HepG2 (cell line): ENCODE measurements around the gene SIRPA. TPM values are rescaled to one million over a fixed set of nuclear protein-coding genes. Genes with fewer than 3 reads are reported as not detected.

Source experiments
- ATAC-seq: fragments of 200-7000 bp; cut with Tn5 transposase; 3 replicates; pipeline ENCODE4 v1.9.1; 2020; ENCODE audit warnings: mild to moderate bottlenecking, moderate library complexity
- BruUV-seq: library from RNA; stranded (reverse); fragments of 400-500 nt; replicated peaks from 2 replicates; lab custom pipeline; 2021; lab: Mats Ljungman, UMichigan
- CTCF ChIA-PET: fragments of 300-600 bp; formaldehyde crosslinking; extraction: SDS; loops from one replicate; lab custom pipeline; 2021; ENCODE audit warnings: low total read pairs, inconsistent platforms, low intra/inter-chr PET ratio; lab: Yijun Ruan, JAX
- POLR2A ChIA-PET: fragments of 350-600 bp; sonication (Branson Sonifier 250); formaldehyde crosslinking; loops from one replicate; lab custom pipeline; 2020; ENCODE audit warnings: antibody characterized with exemption, inconsistent platforms; lab: Yijun Ruan, JAX
- DNase-seq: peaks from one replicate; pipeline ENCODE4 v3.0.0-alpha.2; 2015; ENCODE audit warnings: low spot score
- FAIRE-seq: peaks from 3 replicates; lab custom pipeline; 2011; peaks lifted over from hg19 to GRCh38; lab: Jason Lieb, UNC
- H2AFZ ChIP-seq: one replicate; pipeline ENCODE4 v1.6.1; 2011; ENCODE audit warnings: low read length, inconsistent platforms
- H3K27ac ChIP-seq: fragments of 300-600 bp; 3 replicates; pipeline ENCODE4 v1.8.0; 2011; ENCODE audit warnings: mixed run types, mild to moderate bottlenecking, mixed read lengths, low read length, inconsistent platforms; ENCODE audit not compliant: insufficient read depth; ENCODE audit errors: extremely low read length
- H3K27me3 ChIP-seq, 2 experiments: fragments of 200-600 bp in 1 of 2; 2 replicates in 1 of 2; 3 replicates in 1 of 2; pipeline versions ENCODE4 v1.6.0 to v1.8.0; 2011; ENCODE audit warnings: low read length in 2 of 2, mild to moderate bottlenecking in 2 of 2, moderate library complexity in 2 of 2, inconsistent platforms in 1 of 2; ENCODE audit not compliant: insufficient read depth in 2 of 2, control insufficient read depth in 1 of 2
- H3K36me3 ChIP-seq, 2 experiments: fragments of 200-600 bp in 1 of 2; replicated peaks in 1 of 2; 2 replicates in 1 of 2; 3 replicates in 1 of 2; pipeline versions ENCODE4 v1.5.1 to v1.8.0; 2011; ENCODE audit warnings: low read length in 2 of 2, inconsistent platforms in 1 of 2; ENCODE audit not compliant: insufficient read depth in 2 of 2, control insufficient read depth in 1 of 2
- H3K4me1 ChIP-seq: 2 replicates; pipeline ENCODE4 v1.5.1; 2012; ENCODE audit warnings: low read length, inconsistent platforms; ENCODE audit not compliant: insufficient read depth
- H3K4me2 ChIP-seq: 2 replicates; pipeline ENCODE4 v1.6.0; 2011; ENCODE audit warnings: low read depth, low read length, inconsistent platforms
- H3K4me3 ChIP-seq, 3 experiments: fragments of 200-600 bp in 1 of 3; sonication (generic), shearing (Covaris generic) in 1 of 3; replicated peaks in 1 of 3; 2 replicates each; pipeline ENCODE4 v1.5.1; 2011 to 2016; ENCODE audit warnings: low read length in 3 of 3, inconsistent platforms in 2 of 3, low read depth in 2 of 3, mild to moderate bottlenecking in 2 of 3, control low read depth in 1 of 3, mixed read lengths in 1 of 3; ENCODE audit not compliant: insufficient read depth in 1 of 3
- H3K79me2 ChIP-seq: one replicate; pipeline ENCODE4 v1.6.1; 2011; ENCODE audit warnings: low read length, inconsistent platforms; ENCODE audit not compliant: insufficient read depth
- H3K9ac ChIP-seq: 2 replicates; pipeline ENCODE4 v1.6.0; 2011; ENCODE audit warnings: mild to moderate bottlenecking, low read depth, low read length, inconsistent platforms; ENCODE audit not compliant: insufficient read depth
- H3K9me3 ChIP-seq: 2 replicates; pipeline ENCODE4 v1.5.1; 2012; ENCODE audit warnings: mild to moderate bottlenecking, low read length
- H4K20me1 ChIP-seq: 2 replicates; pipeline ENCODE4 v1.6.0; 2011; ENCODE audit warnings: inconsistent platforms, mild to moderate bottlenecking, low read length, moderate library complexity; ENCODE audit not compliant: insufficient read depth
- NFRKB ChIP-seq: fragments of 450-650 bp; IDR thresholded peaks from 2 replicates; pipeline ENCODE4 v1.6.1; 2017
- RFX3 ChIP-seq: IDR thresholded peaks from 2 replicates; pipeline ENCODE4 v1.6.1; 2016; ENCODE audit warnings: missing biosample characterization, missing genetic modification reagents
- RFX5 ChIP-seq: IDR thresholded peaks from 2 replicates; pipeline ENCODE4 v1.6.1; 2011; ENCODE audit warnings: low read depth, low read length, improper control_type of control experiment
- TCF12 ChIP-seq, 2 experiments: fragments of 450-650 bp in 1 of 2; sonication (generic) in 1 of 2; formaldehyde crosslinking in 1 of 2; IDR thresholded peaks; 2 replicates each; pipeline versions ENCODE4 v1.6.1 to v1.8.0; 2017 to 2022; ENCODE audit warnings: antibody characterized with exemption in 1 of 2, mild to moderate bottlenecking in 1 of 2, missing genetic modification reagents in 1 of 2, moderate library complexity in 1 of 2
- ZNF629 ChIP-seq: sonication (generic); formaldehyde crosslinking; conservative IDR thresholded peaks from 2 replicates; pipeline ENCODE4 v1.5.0; 2020; ENCODE audit warnings: missing genetic modification reagents
- ZNF678 ChIP-seq: sonication (generic); formaldehyde crosslinking; IDR thresholded peaks from 2 replicates; pipeline ENCODE4 v1.4.0; 2020; ENCODE audit warnings: mild to moderate bottlenecking, missing genetic modification reagents
- ZNF781 ChIP-seq: sonication (generic); formaldehyde crosslinking; IDR thresholded peaks from 2 replicates; pipeline ENCODE4 v1.5.1; 2020; ENCODE audit warnings: borderline replicate concordance, mild to moderate bottlenecking, missing genetic modification reagents; ENCODE audit errors: not compliant biosample characterization
- ZNF841 ChIP-seq: sonication (generic); formaldehyde crosslinking; IDR thresholded peaks from 2 replicates; pipeline ENCODE4 v1.8.1; 2023; ENCODE audit warnings: missing genetic modification reagents, borderline replicate concordance
- WGBS: methylation state at CpG from one replicate; pipeline ENCODE4 v1.1.6; 2017; ENCODE audit warnings: low lambda C conversion rate; 5-methylcytosine and 5-hydroxymethylcytosine counted together
- in situ Hi-C: cut with HindIII; loops from 2 replicates; pipeline ENCODE4 v1.10.0; 2017; ENCODE audit warnings: low pct_unique_long_range_greater_than_20kb; ENCODE audit not compliant: extremely low pct_ligation_motif_present
- intact Hi-C: fragments of 100-400 bp; cut with micrococcal nuclease; formaldehyde crosslinking; loops from one replicate; pipeline ENCODE4 v1.10.0; 2022; ENCODE audit not compliant: unreplicated experiment
- polyA plus RNA-seq, 8 experiments: library from polyadenylated mRNA; depleted of rRNA in 3 of 8; stranded (reverse) in 7 of 8; unstranded in 1 of 8; fragments of >200 nt; fragmentation: Illumina TruSeq in 4 of 8; extraction: Trizol in 4 of 8; gene quantifications; 2 replicates each; pipeline versions ENCODE4 v1.2.1 to v1.2.3, GENCODE V29; 2011 to 2016; ENCODE audit warnings: low read depth in 4 of 8, missing spikeins in 1 of 8, mixed read lengths in 1 of 8; ENCODE audit not compliant: insufficient read depth in 1 of 8
- total RNA-seq, 5 experiments: library from RNA; depleted of rRNA; stranded (reverse); fragments of >200 nt; fragmentation: Illumina TruSeq; extraction: Trizol; gene quantifications; 2 replicates each; pipeline ENCODE4 v1.2.3, GENCODE V29; 2016; ENCODE audit warnings: low read depth in 1 of 5
- TF ChIP-seq, protein P1 (sequence below): sonication (generic); formaldehyde crosslinking; IDR thresholded peaks from 2 replicates; pipeline ENCODE4 v1.4.0; 2020; ENCODE audit warnings: missing genetic modification reagents
- TF ChIP-seq, protein P2 (sequence below): sonication (generic); formaldehyde crosslinking; IDR thresholded peaks from 2 replicates; pipeline ENCODE4 v1.5.0; 2020; ENCODE audit warnings: missing genetic modification reagents

The SIRPA gene
- total and polyA plus RNA-seq, 2 of the 13 experiments (the other 11 are each of a cell fraction or from before 2014, with no cell fraction given) = 7.2 to 17.6 TPM

DNA sequence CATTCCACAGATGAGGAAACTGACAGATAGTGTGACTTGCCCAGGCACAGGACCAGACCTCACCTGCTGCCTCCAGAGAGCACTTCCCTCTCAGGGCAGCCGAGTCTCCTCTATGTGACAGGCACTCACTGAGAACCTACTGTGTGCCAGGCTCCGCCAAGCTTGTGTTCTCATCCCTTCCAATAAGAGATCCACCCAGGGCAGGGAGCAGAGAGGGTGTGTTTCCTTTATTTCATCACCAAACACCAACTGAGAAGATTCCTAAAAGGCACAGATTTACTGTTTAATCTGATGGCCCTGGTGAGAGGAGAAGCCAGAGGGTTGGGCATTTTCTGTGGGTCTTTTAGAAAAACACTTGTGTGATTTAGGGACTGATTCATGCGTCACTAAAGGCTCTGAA lies 20.5 kb downstream of the SIRPA start (continued):
- TF ChIP-seq, protein P1, sequence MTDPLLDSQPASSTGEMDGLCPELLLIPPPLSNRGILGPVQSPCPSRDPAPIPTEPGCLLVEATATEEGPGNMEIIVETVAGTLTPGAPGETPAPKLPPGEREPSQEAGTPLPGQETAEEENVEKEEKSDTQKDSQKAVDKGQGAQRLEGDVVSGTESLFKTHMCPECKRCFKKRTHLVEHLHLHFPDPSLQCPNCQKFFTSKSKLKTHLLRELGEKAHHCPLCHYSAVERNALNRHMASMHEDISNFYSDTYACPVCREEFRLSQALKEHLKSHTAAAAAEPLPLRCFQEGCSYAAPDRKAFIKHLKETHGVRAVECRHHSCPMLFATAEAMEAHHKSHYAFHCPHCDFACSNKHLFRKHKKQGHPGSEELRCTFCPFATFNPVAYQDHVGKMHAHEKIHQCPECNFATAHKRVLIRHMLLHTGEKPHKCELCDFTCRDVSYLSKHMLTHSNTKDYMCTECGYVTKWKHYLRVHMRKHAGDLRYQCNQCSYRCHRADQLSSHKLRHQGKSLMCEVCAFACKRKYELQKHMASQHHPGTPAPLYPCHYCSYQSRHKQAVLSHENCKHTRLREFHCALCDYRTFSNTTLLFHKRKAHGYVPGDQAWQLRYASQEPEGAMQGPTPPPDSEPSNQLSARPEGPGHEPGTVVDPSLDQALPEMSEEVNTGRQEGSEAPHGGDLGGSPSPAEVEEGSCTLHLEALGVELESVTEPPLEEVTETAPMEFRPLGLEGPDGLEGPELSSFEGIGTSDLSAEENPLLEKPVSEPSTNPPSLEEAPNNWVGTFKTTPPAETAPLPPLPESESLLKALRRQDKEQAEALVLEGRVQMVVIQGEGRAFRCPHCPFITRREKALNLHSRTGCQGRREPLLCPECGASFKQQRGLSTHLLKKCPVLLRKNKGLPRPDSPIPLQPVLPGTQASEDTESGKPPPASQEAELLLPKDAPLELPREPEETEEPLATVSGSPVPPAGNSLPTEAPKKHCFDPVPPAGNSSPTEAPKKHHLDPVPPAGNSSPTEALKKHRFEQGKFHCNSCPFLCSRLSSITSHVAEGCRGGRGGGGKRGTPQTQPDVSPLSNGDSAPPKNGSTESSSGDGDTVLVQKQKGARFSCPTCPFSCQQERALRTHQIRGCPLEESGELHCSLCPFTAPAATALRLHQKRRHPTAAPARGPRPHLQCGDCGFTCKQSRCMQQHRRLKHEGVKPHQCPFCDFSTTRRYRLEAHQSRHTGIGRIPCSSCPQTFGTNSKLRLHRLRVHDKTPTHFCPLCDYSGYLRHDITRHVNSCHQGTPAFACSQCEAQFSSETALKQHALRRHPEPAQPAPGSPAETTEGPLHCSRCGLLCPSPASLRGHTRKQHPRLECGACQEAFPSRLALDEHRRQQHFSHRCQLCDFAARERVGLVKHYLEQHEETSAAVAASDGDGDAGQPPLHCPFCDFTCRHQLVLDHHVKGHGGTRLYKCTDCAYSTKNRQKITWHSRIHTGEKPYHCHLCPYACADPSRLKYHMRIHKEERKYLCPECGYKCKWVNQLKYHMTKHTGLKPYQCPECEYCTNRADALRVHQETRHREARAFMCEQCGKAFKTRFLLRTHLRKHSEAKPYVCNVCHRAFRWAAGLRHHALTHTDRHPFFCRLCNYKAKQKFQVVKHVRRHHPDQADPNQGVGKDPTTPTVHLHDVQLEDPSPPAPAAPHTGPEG (CRISPR knock-in tag) = no peak

DNA sequence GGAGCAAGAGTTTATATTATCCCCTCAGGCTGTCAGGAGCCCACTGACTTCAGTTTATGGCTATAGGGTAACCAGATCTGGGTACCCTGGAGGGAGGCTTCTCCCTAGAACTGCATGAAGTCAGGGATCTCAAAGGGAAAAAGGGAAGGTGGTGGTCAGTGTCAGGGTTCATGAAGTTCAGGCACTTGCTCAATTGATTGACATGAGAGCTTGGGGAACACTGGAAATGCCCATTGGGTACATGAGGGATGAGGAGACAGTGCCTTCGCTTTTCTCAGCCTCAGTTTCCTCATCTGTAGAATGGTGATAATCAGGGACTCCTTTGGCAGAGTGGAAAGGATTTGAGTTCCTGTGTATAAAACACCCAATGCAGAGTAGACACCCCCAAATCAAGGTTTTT lies 22.6 kb downstream of the SIRPA start:
- CTCF ChIA-PET = no interaction called here

More for the DNA sequence above, 22.6 kb downstream of the SIRPA start:
- no peaks in the 10 kb centered on the region for H3K27me3 ChIP-seq
- no peaks in the 10 kb centered on the region for H4K20me1 ChIP-seq
- no peak overlapping the region for H2AFZ ChIP-seq
- H3K36me3 ChIP-seq = peaks cover 2 to 15% of the 10 kb centered on the region in 2 experiments; a peak in 2 of 5 replicates
- TF ChIP-seq RFX3 (CRISPR knock-in tag) (no peak), ZNF841 (CRISPR knock-in tag) (no peak), TCF12 (IDR thresholded peaks at IDR 0.05) (no peak), TCF12 (CRISPR knock-in tag; IDR thresholded peaks at IDR 0.05) (no peak), NFRKB (no peak), ZNF781 (CRISPR knock-in tag) (no peak), RFX5 (no peak), ZNF678 (CRISPR knock-in tag) (no peak), ZNF629 (CRISPR knock-in tag) (0 out of 2 replicates have a peak, but pooled peaks have one; percentile 8)
- TF ChIP-seq, protein P2, sequence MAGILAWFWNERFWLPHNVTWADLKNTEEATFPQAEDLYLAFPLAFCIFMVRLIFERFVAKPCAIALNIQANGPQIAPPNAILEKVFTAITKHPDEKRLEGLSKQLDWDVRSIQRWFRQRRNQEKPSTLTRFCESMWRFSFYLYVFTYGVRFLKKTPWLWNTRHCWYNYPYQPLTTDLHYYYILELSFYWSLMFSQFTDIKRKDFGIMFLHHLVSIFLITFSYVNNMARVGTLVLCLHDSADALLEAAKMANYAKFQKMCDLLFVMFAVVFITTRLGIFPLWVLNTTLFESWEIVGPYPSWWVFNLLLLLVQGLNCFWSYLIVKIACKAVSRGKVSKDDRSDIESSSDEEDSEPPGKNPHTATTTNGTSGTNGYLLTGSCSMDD (CRISPR knock-in tag) = no peak
- FAIRE-seq (peak; percentile 36), DNase-seq (no peak), ATAC-seq (no peak)
- 100% methylated on average over 1 of the region's 1 CpG for WGBS
- H3K9ac ChIP-seq = no peak overlapping the region
- no peaks in the 10 kb centered on the region for H3K9me3 ChIP-seq
- H3K4me2 ChIP-seq = no peak overlapping the region
- in situ Hi-C loops = no loop called here
- peaks cover 15% of the 10 kb centered on the region for H3K4me1 ChIP-seq
- no TSS peak for BruUV-seq
- no peak overlapping the region for H3K27ac ChIP-seq
- POLR2A ChIA-PET = no interaction called here
- no peak overlapping the region for H3K4me3 ChIP-seq
- intact Hi-C loops = no loop called here
- no peaks in the 10 kb centered on the region for H3K79me2 ChIP-seq
